ENCODE results near the gene CDIP1. TPM values are rescaled to one million over a fixed set of nuclear protein-coding genes. Genes with fewer than 3 reads are reported as not detected.

Gene CDIP1
- total and polyA plus RNA-seq, 11 donors: 33.3 to 51.1 (median 46.3) TPM

GRCh38 chr16:4533490-4533889 is 5.1 kb downstream of the CDIP1 start:
- H3K36me3 ChIP-seq: peaks cover 0 to 10% (median 0%) of the 10 kb centered on the region in 9 donors
- TF ChIP-seq POLR2A (IDR thresholded peaks at IDR 0.05) (no peak), CTCF (IDR thresholded peaks at IDR 0.05) (no peak)
- intact Hi-C loops (cut with DNase I): loop anchor here in 1 of 10 donors (5.0 kb wide), 1 partner anchor 79 kb away; the partner anchor contains the start of gene UBALD1
- peak overlapping the region in 9 of 12 donors; percentile 20 to 76 (median 58) for H3K27ac ChIP-seq
- ATAC-seq: no peak
- 65 to 79% (median 75%) methylated on average over 6 of the region's 6 CpGs for WGBS, 4 donors
- H3K4me3 ChIP-seq: no peak overlapping the region
- DNase-seq: no peak
- no peaks in the 10 kb centered on the region for H3K9me3 ChIP-seq
- peaks cover 0 to 69% (median 25%) of the 10 kb centered on the region in 12 donors for H3K4me1 ChIP-seq
- H3K27me3 ChIP-seq: no peaks in the 10 kb centered on the region

- TF ChIP-seq POLR2A (IDR thresholded peaks at IDR 0.05) (no peak), CTCF (IDR thresholded peaks at IDR 0.05) (no peak)
- DNase-seq (no peak), ATAC-seq (no peak)
- Histone ChIP-seq H3K27me3 (no peaks in the 10 kb centered on the region), H3K4me3 (no peak overlapping the region), H3K27ac (peak overlapping the region in 1 of 12 donors; percentile 9), H3K9me3 (no peaks in the 10 kb centered on the region), H3K36me3 (peaks cover 0 to 10% (median 0%) of the 10 kb centered on the region in 9 donors), H3K4me1 (peaks cover 0 to 64% (median 21%) of the 10 kb centered on the region in 12 donors)
- WGBS, 4 donors: 91 to 96% (median 94%) methylated on average over 10 of the region's 10 CpGs
- intact Hi-C loops (cut with DNase I): loop anchor here in 1 of 10 donors (5.0 kb wide), 1 partner anchor 80 kb away; the partner anchor contains the start of gene UBALD1
These were observed 6.3 kb downstream of the CDIP1 start for GRCh38 chr16:4532238-4532637.

- TF ChIP-seq CTCF (IDR thresholded peaks at IDR 0.05) (no peak), POLR2A (IDR thresholded peaks at IDR 0.05) (no peak)
- H3K27ac ChIP-seq: peak overlapping the region in 2 of 12 donors; percentile 9 to 41
These were observed 6.8 kb downstream of the CDIP1 start for GRCh38 chr16:4531811-4532210.

GRCh38 chr16:4529085-4530060 is 9.2 kb downstream of the CDIP1 start:
- ATAC-seq: peak in 1 of 4 donors; percentile 22
- no peak overlapping the region for H3K4me3 ChIP-seq
- H3K27me3 ChIP-seq: no peaks in the 10 kb centered on the region
- DNase-seq: no peak
- peaks cover 5 to 60% (median 31%) of the 10 kb centered on the region in 12 donors for H3K4me1 ChIP-seq
- peak overlapping the region in 5 of 12 donors; percentile 16 to 40 (median 34) for H3K27ac ChIP-seq
- no peak for TF ChIP-seq POLR2A (IDR thresholded peaks at IDR 0.05)
- no peak for TF ChIP-seq CTCF (IDR thresholded peaks at IDR 0.05)
- H3K36me3 ChIP-seq: peaks cover 0 to 10% (median 0%) of the 10 kb centered on the region in 9 donors
- WGBS, 4 donors: 60 to 69% (median 67%) methylated on average over 16 of the region's 16 CpGs
- intact Hi-C loops (cut with DNase I): loop anchor here in 1 of 10 donors (5.0 kb wide), 1 partner anchor 83 kb away; the partner anchor contains the start of gene UBALD1
- H3K9me3 ChIP-seq: no peaks in the 10 kb centered on the region

More at GRCh38 chr16:4531811-4532210, 6.8 kb downstream of the CDIP1 start:
- 86 to 87% (median 87%) methylated on average over 8 of the region's 8 CpGs for WGBS, 4 donors
- DNase-seq: no peak
- Histone ChIP-seq H3K4me1 (peaks cover 0 to 61% (median 17%) of the 10 kb centered on the region in 12 donors), H3K4me3 (no peak overlapping the region), H3K9me3 (no peaks in the 10 kb centered on the region), H3K27me3 (no peaks in the 10 kb centered on the region), H3K36me3 (peaks cover 0 to 10% (median 0%) of the 10 kb centered on the region in 9 donors)
- peak in 3 of 4 donors; percentile 11 to 23 (median 18) for ATAC-seq
- intact Hi-C loops (cut with DNase I): loop anchor here in 1 of 10 donors (5.0 kb wide), 1 partner anchor 80 kb away; the partner anchor contains the start of gene UBALD1
